Activated CD4-positive, alpha-beta T cell treated with anti-CD3 and anti-CD28 coated beads, Interleukin-2, amount 10 ng/mL, durations not matched to agents 7 days and 5 days (primary cell): ENCODE results near the gene PDYN. TPM values are rescaled to one million over a fixed set of nuclear protein-coding genes. Genes with fewer than 3 reads are reported as not detected.

Experiments
- CTCF ChIA-PET: fragments of 350-600 bp; sonication (Branson Sonifier 250); formaldehyde crosslinking; loops from one replicate; lab custom pipeline; 2021; ENCODE audit warnings: antibody characterized with exemption; lab: Charles Lee
- POLR2A ChIA-PET: fragments of 350-600 bp; sonication (Branson Sonifier 250); formaldehyde crosslinking; loops from one replicate; lab custom pipeline; 2021; ENCODE audit warnings: antibody characterized with exemption; lab: Charles Lee
- DNase-seq: peaks from one replicate; pipeline ENCODE4 v3.0.0-alpha.2; 2020
- H3K27ac Mint-ChIP-seq: one replicate; pipeline ENCODE4 v1.8.0; 2021; ENCODE audit warnings: mild to moderate bottlenecking, moderate library complexity, mixed read lengths
- H3K27me3 Mint-ChIP-seq: one replicate; pipeline ENCODE4 v1.8.0; 2021; ENCODE audit warnings: mixed read lengths
- H3K36me3 Mint-ChIP-seq: one replicate; pipeline ENCODE4 v1.8.0; 2021; ENCODE audit warnings: low read depth, mixed read lengths
- H3K4me1 Mint-ChIP-seq: one replicate; pipeline ENCODE4 v1.8.0; 2021; ENCODE audit warnings: mixed read lengths
- H3K4me3 Mint-ChIP-seq: one replicate; pipeline ENCODE4 v1.8.0; 2021; ENCODE audit warnings: mild to moderate bottlenecking, moderate library complexity, mixed read lengths
- H3K9me3 Mint-ChIP-seq: one replicate; pipeline ENCODE4 v1.8.0; 2021; ENCODE audit warnings: mixed read lengths
- total RNA-seq, 2 experiments: library from RNA; stranded (reverse); gene quantifications; one replicate each; pipeline ENCODE4 v1.2.3, GENCODE V29; 2021

The PDYN gene
- total RNA-seq, 2 experiments from 2014 or later, result not detected

DNA sequence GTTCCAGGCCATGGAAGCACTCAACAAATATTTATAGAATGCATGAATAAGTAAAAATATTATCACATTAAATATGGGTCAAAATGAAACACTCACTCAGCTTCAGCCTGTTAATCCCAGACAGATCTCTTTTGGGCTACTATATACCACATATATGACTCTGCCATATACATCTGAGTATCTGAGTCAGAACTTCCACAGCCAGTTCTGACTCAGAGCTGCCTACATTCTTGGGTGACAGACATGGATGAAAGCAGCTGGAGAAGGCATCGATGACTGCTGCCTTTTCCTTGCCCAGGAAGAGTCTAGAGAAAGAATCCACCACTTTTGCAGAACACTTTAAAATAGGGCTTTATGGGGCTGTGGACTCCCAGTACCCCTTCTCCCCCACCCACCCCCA lies 11.5 kb upstream of the PDYN start:
- no peak overlapping the region for H3K4me3 Mint-ChIP-seq

GRCh38 chr20:2004171-2004570 lies 10.3 kb upstream of the PDYN start:
- Mint-ChIP-seq H3K36me3 (no peaks in the 10 kb centered on the region), H3K27me3 (peaks cover 3% of the 10 kb centered on the region), H3K9me3 (no peaks in the 10 kb centered on the region), H3K4me3 (no peak overlapping the region), H3K27ac (no peak overlapping the region), H3K4me1 (no peaks in the 10 kb centered on the region)
- CTCF ChIA-PET, result interaction anchor here (0.7 kb wide), 1 partner anchor 19 kb away, joined by 3 read pairs; no protein-coding TSS in a partner anchor
- POLR2A ChIA-PET, result no interaction called here
- DNase-seq, result no peak

More for the DNA sequence above, 11.5 kb upstream of the PDYN start:
- POLR2A ChIA-PET, result no interaction called here
- Mint-ChIP-seq H3K27me3 (peaks cover 3% of the 10 kb centered on the region), H3K9me3 (no peaks in the 10 kb centered on the region), H3K36me3 (no peaks in the 10 kb centered on the region), H3K27ac (no peak overlapping the region), H3K4me1 (no peaks in the 10 kb centered on the region)
- CTCF ChIA-PET, result interaction anchor here (1.7 to 2.3 kb wide), 2 partner anchors 88 to 167 kb away, joined by 4 to 9 read pairs; no protein-coding TSS in a partner anchor
- no peak for DNase-seq

DNA sequence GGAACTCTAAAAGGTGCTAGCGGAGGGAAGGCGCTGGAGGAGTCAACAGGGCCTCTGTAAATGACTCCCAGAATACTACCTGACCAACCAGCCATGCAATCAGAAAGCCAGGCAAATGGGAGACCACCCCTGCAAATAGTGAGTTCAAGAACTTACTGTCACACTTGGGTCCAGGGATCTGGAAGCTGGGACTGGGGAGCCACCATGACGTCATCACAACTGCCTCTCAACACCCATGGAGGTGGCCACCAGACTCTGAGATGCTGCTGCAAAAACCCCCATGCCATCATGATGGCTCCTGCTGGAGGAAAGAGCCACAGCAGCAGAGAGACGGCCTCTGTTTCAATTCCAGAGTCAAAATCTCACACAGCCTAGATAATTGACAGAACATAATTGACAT lies 8.5 kb upstream of the PDYN start:
- CTCF ChIA-PET, result no interaction called here
- Mint-ChIP-seq H3K4me1 (no peaks in the 10 kb centered on the region), H3K36me3 (no peaks in the 10 kb centered on the region), H3K4me3 (no peak overlapping the region), H3K27me3 (peaks cover 5% of the 10 kb centered on the region), H3K9me3 (no peaks in the 10 kb centered on the region), H3K27ac (no peak overlapping the region)
- no peak for DNase-seq
- POLR2A ChIA-PET, result no interaction called here

- CTCF ChIA-PET, result interaction anchor here (0.7 kb wide), 1 partner anchor 15 kb away, joined by 3 read pairs; no protein-coding TSS in a partner anchor
- no peak overlapping the region for H3K27ac Mint-ChIP-seq
- no peak overlapping the region for H3K4me3 Mint-ChIP-seq
- H3K36me3 Mint-ChIP-seq, result no peaks in the 10 kb centered on the region
- no peak for DNase-seq
- H3K4me1 Mint-ChIP-seq, result no peaks in the 10 kb centered on the region
- no peaks in the 10 kb centered on the region for H3K9me3 Mint-ChIP-seq
- POLR2A ChIA-PET, result no interaction called here
- peaks cover 8% of the 10 kb centered on the region for H3K27me3 Mint-ChIP-seq
Observed at GRCh38 chr20:2001119-2001518, 7.3 kb upstream of the PDYN start.

DNA sequence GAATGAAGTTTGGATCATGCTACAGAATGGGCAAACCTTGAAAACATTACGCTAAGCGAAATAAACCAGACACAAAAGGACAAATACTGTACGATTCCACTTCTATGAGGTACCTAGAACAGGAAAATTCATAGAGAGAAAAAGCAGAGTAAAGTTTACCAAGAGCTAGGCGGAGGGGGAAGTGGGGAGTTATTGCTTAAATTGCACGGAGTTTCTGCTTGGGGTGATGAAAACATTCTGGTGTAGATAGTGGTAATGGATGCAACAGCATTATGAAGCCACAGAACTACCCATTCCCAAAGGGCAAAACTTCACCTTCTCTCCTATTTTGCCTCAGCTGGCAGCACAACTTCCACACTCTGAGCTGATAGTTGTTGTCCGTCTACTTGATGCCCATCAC lies 6.4 kb upstream of the PDYN start:
- no peaks in the 10 kb centered on the region for H3K36me3 Mint-ChIP-seq
- no peak overlapping the region for H3K27ac Mint-ChIP-seq
- peaks cover 8% of the 10 kb centered on the region for H3K27me3 Mint-ChIP-seq
- ChIA-PET POLR2A (no interaction called here), CTCF (no interaction called here)
- H3K4me1 Mint-ChIP-seq, result no peaks in the 10 kb centered on the region
- no peaks in the 10 kb centered on the region for H3K9me3 Mint-ChIP-seq
- H3K4me3 Mint-ChIP-seq, result no peak overlapping the region
- DNase-seq, result no peak

- CTCF ChIA-PET, result interaction anchor here (1.3 kb wide), 1 partner anchor 8 kb away, joined by 4 read pairs; no protein-coding TSS in a partner anchor
- no peaks in the 10 kb centered on the region for H3K9me3 Mint-ChIP-seq
- DNase-seq, result no peak
- no peak overlapping the region for H3K27ac Mint-ChIP-seq
- no peak overlapping the region for H3K4me3 Mint-ChIP-seq
- POLR2A ChIA-PET, result no interaction called here
- no peaks in the 10 kb centered on the region for H3K4me1 Mint-ChIP-seq
- peaks cover 13% of the 10 kb centered on the region for H3K27me3 Mint-ChIP-seq
- no peaks in the 10 kb centered on the region for H3K36me3 Mint-ChIP-seq
Observed at GRCh38 chr20:1998715-1999114, 4.9 kb upstream of the PDYN start.

DNA sequence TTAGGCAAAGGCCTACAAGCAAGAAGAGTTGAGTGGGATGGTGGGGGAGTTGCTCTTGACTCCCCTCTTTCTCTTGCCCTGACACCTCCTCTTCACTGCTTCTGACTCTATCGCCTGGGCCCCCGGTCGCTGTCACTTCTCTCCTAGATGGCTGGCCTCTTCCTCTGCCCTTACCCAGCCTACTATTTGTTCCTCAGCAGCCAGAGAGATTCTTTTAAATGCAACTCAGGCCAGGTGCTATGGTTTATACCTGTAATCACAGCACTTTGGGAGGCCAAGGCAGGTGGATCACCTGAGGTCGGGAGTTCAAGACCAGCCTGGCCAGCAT lies 4.3 kb upstream of the PDYN start:
- no peaks in the 10 kb centered on the region for H3K4me1 Mint-ChIP-seq
- H3K27me3 Mint-ChIP-seq, result peaks cover 15% of the 10 kb centered on the region
- no peak overlapping the region for H3K4me3 Mint-ChIP-seq
- CTCF ChIA-PET, result interaction anchor here (1.3 kb wide), 1 partner anchor 9 kb away, joined by 4 read pairs; no protein-coding TSS in a partner anchor
- H3K9me3 Mint-ChIP-seq, result no peaks in the 10 kb centered on the region
- no peaks in the 10 kb centered on the region for H3K36me3 Mint-ChIP-seq
- no peak for DNase-seq
- H3K27ac Mint-ChIP-seq, result no peak overlapping the region
- POLR2A ChIA-PET, result no interaction called here

GRCh38 chr20:1997483-1998192 lies 3.8 kb upstream of the PDYN start:
- DNase-seq, result no peak
- Mint-ChIP-seq H3K4me3 (no peak overlapping the region), H3K9me3 (no peaks in the 10 kb centered on the region), H3K36me3 (no peaks in the 10 kb centered on the region), H3K4me1 (no peaks in the 10 kb centered on the region), H3K27ac (no peak overlapping the region), H3K27me3 (peaks cover 19% of the 10 kb centered on the region)
- CTCF ChIA-PET, result interaction anchor here (1.3 kb wide), 1 partner anchor 9 kb away, joined by 4 read pairs; no protein-coding TSS in a partner anchor
- POLR2A ChIA-PET, result no interaction called here

- POLR2A ChIA-PET, result no interaction called here
- no peak overlapping the region for H3K27ac Mint-ChIP-seq
Observed at GRCh38 chr20:1995531-1996310, 1.9 kb upstream of the PDYN start.

GRCh38 chr20:1994627-1995026 lies 769 bp upstream of the PDYN start:
- Mint-ChIP-seq H3K27me3 (peaks cover 25% of the 10 kb centered on the region), H3K4me3 (no peak overlapping the region), H3K27ac (no peak overlapping the region), H3K4me1 (no peaks in the 10 kb centered on the region), H3K9me3 (no peaks in the 10 kb centered on the region), H3K36me3 (no peaks in the 10 kb centered on the region)
- POLR2A ChIA-PET, result no interaction called here
- CTCF ChIA-PET, result no interaction called here
- no peak for DNase-seq

More at GRCh38 chr20:1995531-1996310, 1.9 kb upstream of the PDYN start:
- Mint-ChIP-seq H3K4me3 (no peak overlapping the region), H3K27me3 (peaks cover 23% of the 10 kb centered on the region), H3K9me3 (no peaks in the 10 kb centered on the region), H3K36me3 (no peaks in the 10 kb centered on the region), H3K4me1 (no peaks in the 10 kb centered on the region)
- DNase-seq, result no peak
- CTCF ChIA-PET, result interaction anchor here (0.6 kb wide), 1 partner anchor 582 kb away, joined by 7 read pairs; no protein-coding TSS in a partner anchor

DNA sequence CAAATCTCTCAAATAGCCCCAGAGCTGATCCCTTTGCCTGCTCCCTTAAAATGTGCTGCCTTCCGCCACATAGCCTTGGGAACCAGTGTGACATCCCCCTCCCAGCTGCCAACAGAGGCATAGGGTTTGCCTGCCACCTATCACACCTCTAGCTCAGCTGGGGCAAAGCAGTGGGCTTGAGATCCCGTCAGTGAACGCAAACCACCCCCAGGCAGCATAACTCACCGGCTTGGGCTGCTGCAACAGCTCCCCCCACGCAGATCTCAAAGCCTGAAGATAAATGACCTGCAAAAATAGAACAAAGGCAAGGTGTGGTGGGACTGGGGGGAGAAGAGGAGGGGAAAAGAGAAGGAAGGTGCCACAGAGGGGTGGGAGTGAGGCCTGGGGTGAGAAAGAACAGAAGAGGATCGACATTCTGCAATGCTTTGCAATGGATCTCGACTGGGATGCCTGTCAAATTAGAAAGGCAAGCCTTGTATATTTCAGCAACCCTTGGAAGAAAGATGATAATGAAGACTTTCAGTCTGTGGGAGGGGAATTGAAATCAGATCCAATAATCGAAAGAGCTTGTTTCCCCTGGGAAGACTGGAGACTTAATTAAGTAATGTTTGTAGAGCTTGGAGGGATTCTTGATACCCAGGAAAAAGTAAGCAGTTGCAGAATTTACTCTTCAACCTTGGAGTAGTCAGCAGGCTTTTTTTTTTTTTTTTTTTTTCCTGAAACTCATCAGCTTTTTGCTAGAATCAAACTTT lies 1.3 kb downstream of the PDYN start:
- CTCF ChIA-PET, result no interaction called here
- H3K27ac Mint-ChIP-seq, result no peak overlapping the region
- H3K27me3 Mint-ChIP-seq, result peaks cover 23% of the 10 kb centered on the region

GRCh38 chr20:1987826-1988225 lies 6.0 kb downstream of the PDYN start:
- ChIA-PET CTCF (interaction anchor here (0.6 to 1.0 kb wide), 2 partner anchors 28 to 304 kb away, joined by 3 to 4 read pairs; no protein-coding TSS in a partner anchor), POLR2A (no interaction called here)
- DNase-seq, result no peak
- Mint-ChIP-seq H3K27me3 (peaks cover 18% of the 10 kb centered on the region), H3K36me3 (no peaks in the 10 kb centered on the region), H3K4me1 (no peaks in the 10 kb centered on the region), H3K9me3 (no peaks in the 10 kb centered on the region), H3K27ac (no peak overlapping the region), H3K4me3 (no peak overlapping the region)

More for the DNA sequence above, 1.3 kb downstream of the PDYN start:
- no peak overlapping the region for H3K4me3 Mint-ChIP-seq
- H3K9me3 Mint-ChIP-seq, result no peaks in the 10 kb centered on the region
- H3K36me3 Mint-ChIP-seq, result no peaks in the 10 kb centered on the region
- no peaks in the 10 kb centered on the region for H3K4me1 Mint-ChIP-seq
- DNase-seq, result no peak
- POLR2A ChIA-PET, result no interaction called here
